Sigmoid colon (tissue), 4 donors: ENCODE measurements around the gene DSG4.

Source experiments
- CTCF ChIP-seq, 4 experiments: fragments of 450-650 bp in 3 of 4; fragments of 200-600 bp in 1 of 4; IDR thresholded peaks; one replicate each; pipeline ENCODE4 v1.5.1; 2016 to 2019; ENCODE audit warnings: antibody characterized with exemption in 4 of 4, mild to moderate bottlenecking in 3 of 4, moderate library complexity in 2 of 4
- POLR2A ChIP-seq, 2 donors: fragments of 450-650 bp; IDR thresholded peaks; one replicate each; pipeline ENCODE4 v1.6.1; 2016; ENCODE audit warnings: antibody characterized with exemption in 2 of 2, mild to moderate bottlenecking in 2 of 2, moderate library complexity in 2 of 2
- POLR2AphosphoS5 ChIP-seq, 4 donors: sonication (generic); formaldehyde crosslinking; IDR thresholded peaks; one replicate each; pipeline ENCODE4 v1.6.1; 2017; ENCODE audit warnings: antibody characterized with exemption in 4 of 4

GRCh38 chr18:31396796-31397612, 20.4 kb downstream of the DSG4 start:
- TF ChIP-seq CTCF (IDR thresholded peaks at IDR 0.05) (no peak), POLR2A (IDR thresholded peaks at IDR 0.05) (no peak), POLR2AphosphoS5 (IDR thresholded peaks at IDR 0.05) (no peak)
